Subcutaneous adipose tissue (tissue), 4 donors: ENCODE results near the gene MGP. TPM values are rescaled to one million over a fixed set of nuclear protein-coding genes. Genes with fewer than 3 reads are reported as not detected.

Source experiments
- total RNA-seq, 4 donors: library from RNA; depleted of rRNA; stranded (reverse); fragments of >200 nt; gene quantifications; one replicate each; pipeline ENCODE4 v1.1.0, GENCODE V29; 2016
- TF ChIP-seq, protein P1 (sequence below): fragments of 450-650 bp; IDR thresholded peaks from one replicate; pipeline ENCODE4 v1.5.1; 2016; ENCODE audit warnings: low read depth, mild to moderate bottlenecking, control low read depth, antibody characterized with exemption, moderate library complexity

The MGP gene
- total RNA-seq: 100 to 1,000 TPM; 192 to 366 (median 221) TPM

DNA sequence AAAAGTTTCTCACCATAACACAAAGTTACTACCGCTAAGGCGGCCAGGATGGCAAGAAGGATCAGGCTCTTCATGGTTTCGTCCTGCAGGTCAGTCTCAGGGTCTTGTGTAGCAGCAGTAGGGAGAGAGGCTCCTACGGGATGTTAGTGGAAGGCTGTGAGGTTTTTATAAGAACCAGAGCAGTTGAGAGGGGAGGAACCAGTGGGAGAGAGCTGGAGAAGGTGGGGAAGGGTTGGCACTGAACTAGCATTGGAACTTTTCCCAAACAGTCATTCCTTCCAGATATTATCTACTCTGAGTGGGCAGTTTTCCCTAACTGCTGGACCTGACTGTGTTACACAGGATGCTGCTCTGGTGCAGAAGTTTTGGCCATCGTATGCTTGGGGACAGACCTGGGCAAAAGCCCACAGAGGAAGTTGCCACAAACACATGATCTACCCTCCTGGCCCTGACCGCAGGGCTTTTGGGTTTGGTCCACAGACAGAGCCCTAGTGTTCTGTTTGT is at the start of gene MGP:
TSS of gene MGP (minus strand) at position 137 of the 504 bp plus-strand sequence. CDS start at position 74, 63 bp downstream.
- TF ChIP-seq, protein P1, sequence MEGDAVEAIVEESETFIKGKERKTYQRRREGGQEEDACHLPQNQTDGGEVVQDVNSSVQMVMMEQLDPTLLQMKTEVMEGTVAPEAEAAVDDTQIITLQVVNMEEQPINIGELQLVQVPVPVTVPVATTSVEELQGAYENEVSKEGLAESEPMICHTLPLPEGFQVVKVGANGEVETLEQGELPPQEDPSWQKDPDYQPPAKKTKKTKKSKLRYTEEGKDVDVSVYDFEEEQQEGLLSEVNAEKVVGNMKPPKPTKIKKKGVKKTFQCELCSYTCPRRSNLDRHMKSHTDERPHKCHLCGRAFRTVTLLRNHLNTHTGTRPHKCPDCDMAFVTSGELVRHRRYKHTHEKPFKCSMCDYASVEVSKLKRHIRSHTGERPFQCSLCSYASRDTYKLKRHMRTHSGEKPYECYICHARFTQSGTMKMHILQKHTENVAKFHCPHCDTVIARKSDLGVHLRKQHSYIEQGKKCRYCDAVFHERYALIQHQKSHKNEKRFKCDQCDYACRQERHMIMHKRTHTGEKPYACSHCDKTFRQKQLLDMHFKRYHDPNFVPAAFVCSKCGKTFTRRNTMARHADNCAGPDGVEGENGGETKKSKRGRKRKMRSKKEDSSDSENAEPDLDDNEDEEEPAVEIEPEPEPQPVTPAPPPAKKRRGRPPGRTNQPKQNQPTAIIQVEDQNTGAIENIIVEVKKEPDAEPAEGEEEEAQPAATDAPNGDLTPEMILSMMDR: no peak

DNA sequence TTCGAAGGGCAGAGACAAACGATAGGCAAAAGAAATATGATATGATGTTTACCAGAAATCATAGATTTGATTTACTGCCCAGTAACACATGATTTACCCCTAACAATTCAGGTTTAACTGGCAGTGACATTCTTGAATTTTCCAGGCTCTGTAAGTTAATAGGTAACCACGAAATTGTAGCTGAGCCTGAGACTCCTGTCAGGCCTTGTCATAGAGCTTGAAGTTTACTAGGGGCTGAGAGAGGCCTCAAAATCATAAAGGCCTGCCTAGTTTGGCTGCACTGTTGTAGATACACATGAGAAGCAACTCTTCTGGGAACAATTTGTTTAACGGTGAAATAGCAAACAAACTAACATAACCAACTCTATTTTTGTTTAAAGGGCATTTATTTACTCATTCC is 49.4 kb upstream of the MGP start:
- TF ChIP-seq, protein P1: no peak

DNA sequence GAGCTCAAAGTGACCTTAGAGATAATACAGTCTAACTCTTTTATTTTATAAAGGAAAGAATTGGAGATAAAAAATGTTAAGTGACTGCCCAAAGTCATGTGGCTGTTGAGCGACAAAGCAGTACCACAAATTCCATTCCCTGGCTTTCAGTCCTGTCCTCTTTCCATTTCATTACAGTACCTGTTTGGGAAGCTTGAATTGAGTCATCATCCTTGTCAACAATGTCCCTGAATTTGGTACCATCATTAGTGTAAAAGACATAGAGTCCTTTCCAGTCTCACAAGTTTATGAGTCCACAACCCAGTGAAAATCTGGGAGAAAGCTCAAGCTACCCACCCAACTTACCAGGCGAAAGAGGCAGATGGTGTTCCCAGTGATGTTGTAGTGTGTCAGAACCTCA is 48.9 kb upstream of the MGP start:
- TF ChIP-seq, protein P1: no peak

DNA sequence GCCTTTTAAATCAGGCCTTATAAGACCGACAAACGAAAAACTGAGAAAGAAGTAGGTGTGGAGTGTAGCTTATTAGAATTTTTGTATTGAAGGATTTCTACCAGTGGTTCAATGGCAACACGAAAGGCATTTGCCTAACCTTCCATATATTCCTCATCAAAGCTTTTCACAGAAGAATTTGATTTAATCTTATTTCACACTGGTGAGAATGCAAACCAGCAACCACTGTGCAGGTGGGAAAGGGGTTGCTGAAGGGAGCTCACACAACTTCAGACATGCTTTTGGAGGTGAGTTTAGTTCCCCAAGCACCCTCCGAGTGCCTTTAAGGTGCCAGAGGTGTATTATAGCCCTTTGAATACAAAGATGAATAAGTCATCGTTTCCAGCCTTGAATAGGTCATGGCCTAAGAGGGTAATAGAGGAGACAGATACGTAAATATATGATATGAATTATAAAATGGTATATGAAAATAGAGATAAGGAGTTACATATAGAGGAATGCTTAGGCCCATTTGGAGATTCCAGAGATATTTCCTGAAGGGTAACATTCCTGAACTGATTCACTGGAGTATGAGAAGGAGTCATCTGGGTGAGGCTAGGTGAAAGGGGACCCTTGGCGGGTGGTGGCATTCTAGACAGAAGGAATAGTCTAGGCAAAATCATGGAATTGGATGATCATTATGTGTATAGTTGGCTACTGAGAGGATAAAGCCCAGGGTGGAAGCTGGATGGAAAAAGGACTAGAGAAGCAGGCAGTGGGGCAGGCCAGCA is 46.3 kb upstream of the MGP start:
- TF ChIP-seq, protein P1: no peak

DNA sequence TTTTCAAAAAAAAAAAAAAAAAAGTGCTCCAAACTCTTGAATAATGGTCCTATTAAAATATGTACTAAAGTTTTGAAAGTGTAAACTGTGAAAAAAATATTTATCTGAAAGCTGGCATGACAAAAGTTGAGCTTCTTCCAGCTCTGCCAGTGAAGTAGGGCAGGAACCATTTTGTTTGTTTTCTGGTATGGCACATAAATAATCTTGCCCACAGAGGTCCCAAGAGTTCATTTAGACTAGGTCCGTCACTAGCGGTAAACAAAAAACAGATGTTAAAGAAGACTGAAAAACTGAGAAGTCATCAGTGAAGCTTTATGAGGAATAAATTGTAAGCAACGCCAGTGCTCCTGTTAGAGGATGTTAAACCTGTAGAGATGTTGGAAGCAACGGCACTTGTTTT is 45.7 kb upstream of the MGP start:
- TF ChIP-seq, protein P1: no peak

DNA sequence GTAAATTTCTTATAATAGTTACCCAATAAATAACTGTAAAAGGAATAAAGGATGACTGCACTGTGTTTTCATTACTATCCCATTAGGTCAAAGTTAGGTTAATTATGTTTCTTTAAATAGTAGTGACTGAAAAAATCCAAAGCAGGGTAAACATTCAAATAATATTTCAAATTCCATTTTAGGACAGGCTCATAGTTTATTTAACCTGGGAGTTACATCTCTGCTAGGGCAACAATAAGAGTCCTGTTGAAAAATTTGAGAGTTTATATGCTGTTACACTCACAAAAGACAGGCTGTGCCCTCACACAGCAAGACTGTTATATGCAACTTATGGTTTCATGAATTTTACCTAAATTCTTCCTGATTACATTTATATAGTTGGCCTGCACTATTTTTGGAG is 44.6 kb upstream of the MGP start:
- TF ChIP-seq, protein P1: no peak

DNA sequence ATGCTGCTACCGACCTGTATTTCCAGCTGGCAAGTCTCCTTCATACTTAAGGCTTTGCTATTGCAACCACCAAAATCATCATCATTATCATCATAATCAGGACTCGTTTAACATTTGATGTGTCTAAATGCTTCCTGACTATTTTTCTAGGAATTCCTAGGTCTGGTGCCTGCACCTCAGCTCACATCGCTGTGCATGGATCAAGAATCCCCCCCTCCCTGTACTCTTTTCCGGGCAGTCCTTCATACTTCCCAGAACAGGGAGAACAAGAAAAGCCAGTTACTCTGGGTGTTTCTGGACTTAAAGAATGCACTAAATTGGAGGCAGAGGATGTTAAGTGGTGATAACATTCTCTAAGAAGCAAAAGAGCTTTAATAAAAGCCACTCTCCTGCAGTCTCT is 43.3 kb upstream of the MGP start:
- TF ChIP-seq, protein P1: no peak
